Effector memory CD4-positive, alpha-beta T cell (primary cell): ENCODE results near the gene JPH3.

ENCODE experiments used
- DNase-seq, 3 donors: peaks; one replicate each; pipeline ENCODE4 v3.0.0-alpha.2; 2020
- H3K27ac ChIP-seq: 2 replicates; pipeline ENCODE4 v1.7.0; 2013; ENCODE audit warnings: mild to moderate bottlenecking, low read length, moderate library complexity; ENCODE audit not compliant: insufficient read depth, poor library complexity, severe bottlenecking
- H3K27me3 ChIP-seq: replicated peaks from 2 replicates; pipeline ENCODE4 v1.7.0; 2013; ENCODE audit warnings: mild to moderate bottlenecking, low read length; ENCODE audit not compliant: insufficient read depth, control insufficient read depth, poor library complexity, severe bottlenecking
- H3K36me3 ChIP-seq: 2 replicates; pipeline ENCODE4 v1.7.0; 2013; ENCODE audit warnings: mild to moderate bottlenecking, low read length, moderate library complexity; ENCODE audit not compliant: control insufficient read depth, insufficient read depth
- H3K4me1 ChIP-seq: 2 replicates; pipeline ENCODE4 v1.7.0; 2013; ENCODE audit warnings: low read length, mild to moderate bottlenecking; ENCODE audit not compliant: control insufficient read depth, insufficient read depth, poor library complexity, severe bottlenecking
- H3K4me3 ChIP-seq: 2 replicates; pipeline ENCODE4 v1.7.0; 2013; ENCODE audit warnings: low read length, low read depth, mild to moderate bottlenecking; ENCODE audit not compliant: insufficient read depth, poor library complexity, severe bottlenecking
- H3K9me3 ChIP-seq: 2 replicates; pipeline ENCODE4 v1.7.0; 2013; ENCODE audit warnings: mild to moderate bottlenecking, low read length, moderate library complexity; ENCODE audit not compliant: control insufficient read depth

Gene JPH3

GRCh38 chr16:87561200-87562105, 40.9 kb upstream of the JPH3 start:
- no peaks in the 10 kb centered on the region for H3K36me3 ChIP-seq
- no peak overlapping the region for H3K27ac ChIP-seq
- no peak for DNase-seq

GRCh38 chr16:87562201-87562600, 40.1 kb upstream of the JPH3 start:
- no peaks in the 10 kb centered on the region for H3K4me1 ChIP-seq
- H3K9me3 ChIP-seq, result no peaks in the 10 kb centered on the region
- H3K36me3 ChIP-seq, result no peaks in the 10 kb centered on the region
- H3K27ac ChIP-seq, result no peak overlapping the region
- no peaks in the 10 kb centered on the region for H3K27me3 ChIP-seq
- DNase-seq, result no peak
- no peak overlapping the region for H3K4me3 ChIP-seq

More at GRCh38 chr16:87561200-87562105, 40.9 kb upstream of the JPH3 start:
- Histone ChIP-seq H3K9me3 (no peaks in the 10 kb centered on the region), H3K4me1 (no peaks in the 10 kb centered on the region), H3K4me3 (no peak overlapping the region), H3K27me3 (no peaks in the 10 kb centered on the region)

GRCh38 chr16:87563022-87563421, 39.3 kb upstream of the JPH3 start:
- Histone ChIP-seq H3K4me3 (no peak overlapping the region), H3K9me3 (no peaks in the 10 kb centered on the region), H3K4me1 (no peaks in the 10 kb centered on the region), H3K27ac (no peak overlapping the region), H3K27me3 (no peaks in the 10 kb centered on the region), H3K36me3 (no peaks in the 10 kb centered on the region)
- DNase-seq, result no peak

- Histone ChIP-seq H3K4me1 (no peaks in the 10 kb centered on the region), H3K4me3 (no peak overlapping the region), H3K36me3 (no peaks in the 10 kb centered on the region), H3K27me3 (no peaks in the 10 kb centered on the region), H3K9me3 (no peaks in the 10 kb centered on the region), H3K27ac (no peak overlapping the region)
- DNase-seq, result no peak
Observed at GRCh38 chr16:87563714-87564523, 38.4 kb upstream of the JPH3 start.

GRCh38 chr16:87564524-87564778, 37.9 kb upstream of the JPH3 start:
- H3K27me3 ChIP-seq, result no peaks in the 10 kb centered on the region
- H3K27ac ChIP-seq, result no peak overlapping the region
- no peaks in the 10 kb centered on the region for H3K4me1 ChIP-seq
- no peak overlapping the region for H3K4me3 ChIP-seq
- DNase-seq, result no peak
- H3K9me3 ChIP-seq, result no peaks in the 10 kb centered on the region
- no peaks in the 10 kb centered on the region for H3K36me3 ChIP-seq

- Histone ChIP-seq H3K9me3 (no peaks in the 10 kb centered on the region), H3K27ac (no peak overlapping the region), H3K27me3 (no peaks in the 10 kb centered on the region), H3K4me3 (no peak overlapping the region), H3K4me1 (no peaks in the 10 kb centered on the region), H3K36me3 (no peaks in the 10 kb centered on the region)
- DNase-seq, result no peak
Observed at GRCh38 chr16:87569601-87570571, 32.4 kb upstream of the JPH3 start.

- Histone ChIP-seq H3K4me3 (no peak overlapping the region), H3K4me1 (no peaks in the 10 kb centered on the region), H3K36me3 (no peaks in the 10 kb centered on the region), H3K27ac (no peak overlapping the region), H3K27me3 (no peaks in the 10 kb centered on the region), H3K9me3 (no peaks in the 10 kb centered on the region)
- no peak for DNase-seq
Observed at GRCh38 chr16:87570572-87570937, 31.8 kb upstream of the JPH3 start.

- H3K27ac ChIP-seq, result no peak overlapping the region
- no peak for DNase-seq
- no peaks in the 10 kb centered on the region for H3K27me3 ChIP-seq
Observed at GRCh38 chr16:87570938-87571867, 31.1 kb upstream of the JPH3 start.

GRCh38 chr16:87571868-87572244, 30.5 kb upstream of the JPH3 start:
- no peak overlapping the region for H3K27ac ChIP-seq
- no peak overlapping the region for H3K4me3 ChIP-seq
- H3K9me3 ChIP-seq, result no peaks in the 10 kb centered on the region
- H3K36me3 ChIP-seq, result no peaks in the 10 kb centered on the region
- H3K4me1 ChIP-seq, result no peaks in the 10 kb centered on the region
- no peak for DNase-seq
- H3K27me3 ChIP-seq, result no peaks in the 10 kb centered on the region

More at GRCh38 chr16:87570938-87571867, 31.1 kb upstream of the JPH3 start:
- no peak overlapping the region for H3K4me3 ChIP-seq
- no peaks in the 10 kb centered on the region for H3K9me3 ChIP-seq
- H3K4me1 ChIP-seq, result no peaks in the 10 kb centered on the region
- H3K36me3 ChIP-seq, result no peaks in the 10 kb centered on the region
